Endothelial cell of umbilical vein (primary cell): Measurements from ENCODE around the gene CAPNS1.

Source experiments
- CTCF ChIP-seq, 2 donors: IDR thresholded peaks; 1 replicate in 1 of 2; 2 replicates in 1 of 2; pipeline ENCODE4 v1.5.1; 2011; ENCODE audit warnings: low read length in 2 of 2, mild to moderate bottlenecking in 2 of 2, moderate library complexity in 2 of 2, control low read depth in 1 of 2, inconsistent platforms in 1 of 2, low read depth in 1 of 2; ENCODE audit not compliant: insufficient read depth in 1 of 2; ENCODE audit errors: extremely low read depth in 1 of 2
- EZH2 ChIP-seq: IDR thresholded peaks from 2 replicates; pipeline ENCODE4 v1.6.1; 2012; ENCODE audit warnings: borderline replicate concordance, low read depth, mild to moderate bottlenecking, moderate library complexity, low read length, inconsistent platforms; ENCODE audit not compliant: severe bottlenecking
- FOS ChIP-seq: IDR thresholded peaks from 2 replicates; pipeline ENCODE4 v1.6.1; 2011; ENCODE audit warnings: mild to moderate bottlenecking, low read length, moderate library complexity, borderline replicate concordance; ENCODE audit not compliant: insufficient read depth
- JUN ChIP-seq: IDR thresholded peaks from 2 replicates; pipeline ENCODE4 v1.6.1; 2011; ENCODE audit warnings: borderline replicate concordance, low read depth; ENCODE audit not compliant: insufficient read length, insufficient read depth
- MYC ChIP-seq: IDR thresholded peaks from one replicate; pipeline ENCODE4 v1.6.1; 2011; ENCODE audit warnings: mild to moderate bottlenecking, low read depth, low read length
- POLR2A ChIP-seq: IDR thresholded peaks from 2 replicates; pipeline ENCODE4 v1.6.1; 2012; ENCODE audit warnings: low read depth, mild to moderate bottlenecking, control low read depth, low read length
- POLR2AphosphoS5 ChIP-seq: IDR thresholded peaks from 2 replicates; pipeline ENCODE4 v1.6.1; 2012; ENCODE audit warnings: low read depth, mild to moderate bottlenecking, control low read depth, low read length, moderate library complexity; ENCODE audit not compliant: insufficient read depth
- TF ChIP-seq, protein P1 (sequence below): IDR thresholded peaks from 2 replicates; pipeline ENCODE4 v1.6.1; 2011; ENCODE audit not compliant: insufficient read depth, insufficient read length

DNA sequence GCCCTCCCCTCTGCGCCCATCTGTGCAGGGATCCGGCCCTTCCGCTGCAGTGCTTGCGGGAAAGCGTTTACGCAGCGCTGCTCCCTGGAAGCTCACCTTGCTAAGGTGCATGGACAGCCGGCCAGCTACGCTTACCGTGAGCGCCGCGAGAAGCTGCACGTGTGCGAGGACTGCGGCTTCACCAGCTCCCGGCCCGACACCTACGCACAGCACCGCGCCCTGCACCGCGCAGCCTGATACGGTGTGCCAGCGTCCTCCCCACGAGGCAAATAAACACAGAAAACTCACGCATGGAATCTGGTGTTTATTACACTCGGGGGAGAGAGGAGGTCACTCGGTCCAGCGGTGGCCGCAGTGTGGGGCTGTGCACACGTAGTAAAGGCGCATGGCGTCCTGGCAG lies 26.4 kb upstream of the CAPNS1 start:
- TF ChIP-seq POLR2A: no peak
- no peak for TF ChIP-seq EZH2
- TF ChIP-seq, protein P1, sequence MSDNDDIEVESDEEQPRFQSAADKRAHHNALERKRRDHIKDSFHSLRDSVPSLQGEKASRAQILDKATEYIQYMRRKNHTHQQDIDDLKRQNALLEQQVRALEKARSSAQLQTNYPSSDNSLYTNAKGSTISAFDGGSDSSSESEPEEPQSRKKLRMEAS: no peak
- TF ChIP-seq CTCF (IDR thresholded peaks at IDR 0.05; ENCODE audit: extremely low read depth in 1 of 2, insufficient read depth in 1 of 2, low read depth in 1 of 2, low read length in 2 of 2): no peak
- TF ChIP-seq POLR2AphosphoS5: no peak
- no peak for TF ChIP-seq FOS
- no peak for TF ChIP-seq MYC
- TF ChIP-seq JUN: no peak
